ENCODE results near the gene STOML1.

GRCh38 chr15:73989001-73989798, 2.9 kb downstream of the STOML1 start:
- TF ChIP-seq, protein P1, sequence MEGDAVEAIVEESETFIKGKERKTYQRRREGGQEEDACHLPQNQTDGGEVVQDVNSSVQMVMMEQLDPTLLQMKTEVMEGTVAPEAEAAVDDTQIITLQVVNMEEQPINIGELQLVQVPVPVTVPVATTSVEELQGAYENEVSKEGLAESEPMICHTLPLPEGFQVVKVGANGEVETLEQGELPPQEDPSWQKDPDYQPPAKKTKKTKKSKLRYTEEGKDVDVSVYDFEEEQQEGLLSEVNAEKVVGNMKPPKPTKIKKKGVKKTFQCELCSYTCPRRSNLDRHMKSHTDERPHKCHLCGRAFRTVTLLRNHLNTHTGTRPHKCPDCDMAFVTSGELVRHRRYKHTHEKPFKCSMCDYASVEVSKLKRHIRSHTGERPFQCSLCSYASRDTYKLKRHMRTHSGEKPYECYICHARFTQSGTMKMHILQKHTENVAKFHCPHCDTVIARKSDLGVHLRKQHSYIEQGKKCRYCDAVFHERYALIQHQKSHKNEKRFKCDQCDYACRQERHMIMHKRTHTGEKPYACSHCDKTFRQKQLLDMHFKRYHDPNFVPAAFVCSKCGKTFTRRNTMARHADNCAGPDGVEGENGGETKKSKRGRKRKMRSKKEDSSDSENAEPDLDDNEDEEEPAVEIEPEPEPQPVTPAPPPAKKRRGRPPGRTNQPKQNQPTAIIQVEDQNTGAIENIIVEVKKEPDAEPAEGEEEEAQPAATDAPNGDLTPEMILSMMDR (IDR thresholded peaks at IDR 0.05; ENCODE audit: low read length), result no peak
- TF ChIP-seq EZH2 (IDR thresholded peaks at IDR 0.05; ENCODE audit: borderline replicate concordance, low read length), result no peak
